OCI-LY7 (cell line): ENCODE data around the gene CNIH1. TPM values are rescaled to one million over a fixed set of nuclear protein-coding genes. Genes with fewer than 3 reads are reported as not detected.
A peak's percentile ranks its signal among the peaks of the same experiment; 100 is the strongest.
"Not testable (repeated sequence)": the region's sequence is repeated elsewhere in the genome, so short reads cannot be mapped to it uniquely, and the experiment has no call there.

Experiments used
- BruUV-seq: library from RNA; stranded (reverse); fragments of 400-500 nt; replicated peaks from 2 replicates; lab custom pipeline; 2021; lab: Mats Ljungman, UMichigan
- CTCF ChIA-PET: fragments of 300-600 bp; sonication (Branson Sonifier 250); formaldehyde crosslinking; loops from one replicate; lab custom pipeline; 2022; ENCODE audit warnings: antibody characterized with exemption; ENCODE audit not compliant: unreplicated experiment; lab: Charles Lee
- POLR2A ChIA-PET: fragments of 300-600 bp; sonication (Branson Sonifier 250); formaldehyde crosslinking; loops from one replicate; lab custom pipeline; 2022; ENCODE audit warnings: antibody characterized with exemption; lab: Charles Lee
- DNase-seq: peaks from one replicate; pipeline ENCODE4 v3.0.0-alpha.2; 2015; ENCODE audit warnings: low spot score
- H2AFZ ChIP-seq: fragments of 200-600 bp; sonication (generic), shearing (Covaris generic); 2 replicates; pipeline ENCODE4 v1.6.1; 2014; ENCODE audit warnings: mild to moderate bottlenecking, antibody characterized with exemption, low read length, moderate library complexity
- H3K27ac ChIP-seq: fragments of 200-600 bp; sonication (generic); 2 replicates; pipeline ENCODE4 v1.5.1; 2014; ENCODE audit warnings: mixed run types, low read depth, mild to moderate bottlenecking, moderate library complexity, low read length, inconsistent platforms; ENCODE audit not compliant: poor library complexity, severe bottlenecking
- H3K36me3 ChIP-seq: fragments of 200-600 bp; sonication (generic); 2 replicates; pipeline ENCODE4 v1.6.1; 2014; ENCODE audit warnings: mild to moderate bottlenecking, antibody characterized with exemption, low read length, moderate library complexity, mixed read lengths; ENCODE audit not compliant: insufficient read depth
- H3K4me1 ChIP-seq: fragments of 200-600 bp; sonication (generic); 2 replicates; pipeline ENCODE4 v1.5.1; 2014; ENCODE audit warnings: mild to moderate bottlenecking, low read length; ENCODE audit not compliant: insufficient read depth, poor library complexity, severe bottlenecking
- H3K4me2 ChIP-seq: fragments of 200-600 bp; sonication (generic); 2 replicates; pipeline ENCODE4 v1.6.1; 2014; ENCODE audit warnings: mild to moderate bottlenecking, low read length
- H3K4me3 ChIP-seq: fragments of 200-600 bp; sonication (generic); 2 replicates; pipeline ENCODE4 v1.5.1; 2014; ENCODE audit warnings: mild to moderate bottlenecking, low read depth, low read length; ENCODE audit not compliant: poor library complexity, severe bottlenecking
- H3K79me2 ChIP-seq: fragments of 200-600 bp; sonication (generic); 2 replicates; pipeline ENCODE4 v1.6.1; 2016; ENCODE audit warnings: low read depth, mild to moderate bottlenecking, low read length, moderate library complexity, mixed read lengths; ENCODE audit not compliant: insufficient read depth
- H3K9me2 ChIP-seq: fragments of 200-600 bp; sonication (generic); 2 replicates; pipeline ENCODE4 v1.6.1; 2016; ENCODE audit warnings: mild to moderate bottlenecking, low read length, mixed read lengths; ENCODE audit not compliant: insufficient read depth
- H3K9me3 ChIP-seq: fragments of 200-600 bp; sonication (generic); 2 replicates; pipeline ENCODE4 v1.6.1; 2014; ENCODE audit warnings: mild to moderate bottlenecking, mixed run types, low read length, mixed read lengths
- H4K20me1 ChIP-seq: fragments of 200-600 bp; sonication (generic); 2 replicates; pipeline ENCODE4 v1.6.1; 2014; ENCODE audit warnings: mild to moderate bottlenecking, antibody characterized with exemption, low read length, moderate library complexity, mixed read lengths; ENCODE audit not compliant: insufficient read depth
- CTCF ChIP-seq: fragments of 200-600 bp; sonication (generic); conservative IDR thresholded peaks from 2 replicates; pipeline ENCODE4 v1.5.1; 2014; ENCODE audit warnings: mild to moderate bottlenecking, antibody characterized with exemption, low read length, moderate library complexity, mixed read lengths
- EZH2phosphoT487 ChIP-seq: fragments of 200-600 bp; sonication (generic); IDR thresholded peaks from 2 replicates; pipeline ENCODE4 v1.6.1; 2018; ENCODE audit warnings: low read depth, borderline replicate concordance, mild to moderate bottlenecking, mixed run types, antibody characterized with exemption, low read length, moderate library complexity, mixed read lengths
- intact Hi-C: fragments of 100-400 bp; cut with micrococcal nuclease; formaldehyde crosslinking; loops from one replicate; pipeline ENCODE4 v1.10.0; 2022; ENCODE audit not compliant: unreplicated experiment
- total RNA-seq, 2 experiments: library from RNA; depleted of rRNA in 1 of 2; stranded (reverse); fragments of >200 nt in 1 of 2; shearing (Covaris generic) in 1 of 2; gene quantifications; 2 replicates each; pipeline ENCODE4 v1.2.3, GENCODE V29; 2014 to 2022

CNIH1 gene
- total RNA-seq, 2 experiments from 2014 or later: 29.7 to 96.6 TPM

- Histone ChIP-seq H3K4me2 (no peak overlapping the region), H3K27ac (no peak overlapping the region), H3K9me3 (no peaks in the 10 kb centered on the region), H3K79me2 (no peaks in the 10 kb centered on the region), H3K4me3 (no peak overlapping the region), H3K9me2 (no peaks in the 10 kb centered on the region), H3K36me3 (no peaks in the 10 kb centered on the region), H3K4me1 (peaks cover 22% of the 10 kb centered on the region), H2AFZ (no peak overlapping the region), H4K20me1 (no peaks in the 10 kb centered on the region)
- CTCF ChIA-PET: no interaction called here
- intact Hi-C loops: no loop called here
- POLR2A ChIA-PET: interaction anchor here (1.5 kb wide), 1 partner anchor 172 kb away, joined by 3 read pairs; no protein-coding TSS in a partner anchor
- no peak for DNase-seq
- no peak for TF ChIP-seq EZH2phosphoT487
- no peak for TF ChIP-seq CTCF
- no TSS peak for BruUV-seq
Measured at GRCh38 chr14:54381821-54382220, 59.4 kb downstream of the CNIH1 start.

- intact Hi-C loops, H2AFZ ChIP-seq, H3K27ac ChIP-seq, H3K9me3 ChIP-seq, H3K4me3 ChIP-seq, H3K9me2 ChIP-seq, H3K79me2 ChIP-seq, BruUV-seq, DNase-seq, H4K20me1 ChIP-seq, H3K36me3 ChIP-seq, H3K4me2 ChIP-seq, CTCF ChIA-PET: not testable (repeated sequence)
- POLR2A ChIA-PET: interaction anchor here (0.6 to 1.3 kb wide), 3 partner anchors 8 to 496 kb away, joined by 4 read pairs; no protein-coding TSS in a partner anchor
- H3K4me1 ChIP-seq: peaks cover 22% of the 10 kb centered on the region
Measured at GRCh38 chr14:54380558-54380957, 60.6 kb downstream of the CNIH1 start.

- CTCF ChIA-PET: interaction anchor here (1.0 to 1.3 kb wide), 2 partner anchors 21 to 185 kb away, joined by 3 read pairs; no protein-coding TSS in a partner anchor
- peak overlapping the region; percentile 10 for H3K4me3 ChIP-seq
- H3K36me3 ChIP-seq, intact Hi-C loops, H3K9me3 ChIP-seq, BruUV-seq, H3K79me2 ChIP-seq, H3K9me2 ChIP-seq, H3K27ac ChIP-seq, H4K20me1 ChIP-seq: not testable (repeated sequence)
- H3K4me2 ChIP-seq: peak overlapping the region; percentile 39
- DNase-seq: peak; percentile 19
- H2AFZ ChIP-seq: peak overlapping the region; percentile 67
- H3K4me1 ChIP-seq: peaks cover 22% of the 10 kb centered on the region
- POLR2A ChIA-PET: interaction anchor here (1.2 kb wide), 1 partner anchor 16 kb away, joined by 4 read pairs; no protein-coding TSS in a partner anchor
Measured at GRCh38 chr14:54378893-54379292, 62.3 kb downstream of the CNIH1 start.
